K562 (cell line): ENCODE results near the gene PRDM1. TPM values are rescaled to one million over a fixed set of nuclear protein-coding genes. Genes with fewer than 3 reads are reported as not detected.

ENCODE experiments used
- ATAC-seq: fragments of 200-7000 bp; cut with Tn5 transposase; 3 replicates; pipeline ENCODE4 v1.9.1; 2020; ENCODE audit warnings: moderate library complexity
- BruUV-seq: library from RNA; stranded (reverse); fragments of 400-500 nt; replicated peaks from 2 replicates; lab custom pipeline; 2021; lab: Mats Ljungman, UMichigan
- CTCF ChIA-PET: fragments of 300-600 bp; formaldehyde crosslinking; extraction: SDS; loops from one replicate; lab custom pipeline; 2021; ENCODE audit warnings: low intra/inter-chr PET ratio; lab: Yijun Ruan, JAX
- POLR2A ChIA-PET: fragments of 300-600, 350-650 bp; sonication (Branson Sonifier 250); formaldehyde crosslinking; extraction: SDS; loops from one replicate; lab custom pipeline; 2021; ENCODE audit warnings: antibody characterized with exemption, inconsistent platforms; lab: Yijun Ruan, JAX
- DNase-seq, 4 experiments: peaks; one replicate each; pipeline versions ENCODE4 v3.0.0 to v3.0.0-alpha.2; 2011 to 2018; ENCODE audit warnings: low spot score in 3 of 4, mixed read lengths in 3 of 4; ENCODE audit errors: extremely low read depth in 1 of 4
- FAIRE-seq: peaks from 2 replicates; lab custom pipeline; 2011; peaks lifted over from hg19 to GRCh38; lab: Jason Lieb, UNC
- H2AFZ ChIP-seq: 2 replicates; pipeline ENCODE4 v1.6.0; 2011; ENCODE audit warnings: low read depth, low read length, control low read depth, inconsistent platforms
- H3K27ac ChIP-seq: fragments of 200-600 bp; 3 replicates; pipeline ENCODE4 v1.8.0; 2011; ENCODE audit warnings: low read depth, mild to moderate bottlenecking, control low read depth, inconsistent platforms, low read length, moderate library complexity, mixed read lengths; ENCODE audit errors: extremely low read depth
- H3K27me3 ChIP-seq, 2 experiments: fragments of 300-600 bp in 1 of 2; 2 replicates in 1 of 2; 3 replicates in 1 of 2; pipeline versions ENCODE4 v1.6.0 to v1.8.0; 2011; ENCODE audit warnings: inconsistent platforms in 2 of 2, low read length in 2 of 2, mild to moderate bottlenecking in 1 of 2, mixed read lengths in 1 of 2, moderate library complexity in 1 of 2; ENCODE audit not compliant: control insufficient read depth in 2 of 2, insufficient read depth in 2 of 2
- H3K36me3 ChIP-seq: fragments of 300-600 bp; 3 replicates; pipeline ENCODE4 v1.8.0; 2011; ENCODE audit warnings: mild to moderate bottlenecking, low read length, inconsistent platforms; ENCODE audit not compliant: control insufficient read depth, insufficient read depth
- H3K4me1 ChIP-seq, 2 experiments: fragments of 200-600 bp in 1 of 2; replicated peaks in 1 of 2; 2 replicates in 1 of 2; 3 replicates in 1 of 2; pipeline versions ENCODE4 v1.5.1 to v1.8.0; 2011; ENCODE audit warnings: inconsistent platforms in 2 of 2, low read length in 2 of 2, mild to moderate bottlenecking in 1 of 2, mixed read lengths in 1 of 2, moderate library complexity in 1 of 2; ENCODE audit not compliant: control insufficient read depth in 2 of 2, insufficient read depth in 2 of 2
- H3K4me2 ChIP-seq: 2 replicates; pipeline ENCODE4 v1.6.1; 2011; ENCODE audit warnings: low read length, control low read depth, inconsistent platforms, mixed read lengths; ENCODE audit not compliant: insufficient read depth
- H3K4me3 ChIP-seq: fragments of 200-600 bp; sonication (generic), shearing (Covaris generic); 2 replicates; pipeline ENCODE4 v1.5.1; 2016; ENCODE audit warnings: control low read depth, inconsistent platforms
- H3K79me2 ChIP-seq: fragments of 200-600 bp; 3 replicates; pipeline ENCODE4 v1.8.0; 2011; ENCODE audit warnings: low read length, inconsistent platforms; ENCODE audit not compliant: control insufficient read depth, insufficient read depth
- H3K9ac ChIP-seq, 2 experiments: 2 replicates each; pipeline versions ENCODE4 v1.6.0 to v1.6.1; 2011; ENCODE audit warnings: low read depth in 2 of 2, low read length in 2 of 2, control low read depth in 1 of 2, inconsistent platforms in 1 of 2, mild to moderate bottlenecking in 1 of 2, mixed read lengths in 1 of 2; ENCODE audit not compliant: insufficient read depth in 1 of 2
- H3K9me1 ChIP-seq: one replicate; pipeline ENCODE4 v1.6.0; 2011; ENCODE audit warnings: inconsistent platforms, mild to moderate bottlenecking, low read length, moderate library complexity; ENCODE audit not compliant: control insufficient read depth, insufficient read depth
- H3K9me3 ChIP-seq: replicated peaks from 2 replicates; pipeline ENCODE4 v1.5.1; 2011; ENCODE audit warnings: low read depth, low read length, inconsistent platforms; ENCODE audit not compliant: control insufficient read depth, insufficient read depth
- H4K20me1 ChIP-seq: replicated peaks from 2 replicates; pipeline ENCODE4 v1.6.1; 2011; ENCODE audit warnings: low read length, inconsistent platforms, mixed read lengths; ENCODE audit not compliant: control insufficient read depth, insufficient read depth
- HMBOX1 ChIP-seq: sonication (generic); IDR thresholded peaks from 2 replicates; pipeline ENCODE4 v1.6.1; 2016
- SPI1 ChIP-seq: IDR thresholded peaks from 2 replicates; pipeline ENCODE4 v1.6.1; 2011; ENCODE audit warnings: low read depth, low read length, control low read depth, borderline replicate concordance
- ZKSCAN8 ChIP-seq: fragments of 200-800 bp; sonication (Bioruptor generic); IDR thresholded peaks from 2 replicates; pipeline ENCODE4 v1.6.1; 2016; ENCODE audit warnings: missing genetic modification characterization, missing compliant biosample characterization
- WGBS: fragments of 100-300 bp; shearing (Covaris generic); methylation state at CpG from one replicate; pipeline ENCODE4 v1.1.6; 2016; ENCODE audit warnings: low coverage, mixed read lengths; ENCODE audit not compliant: insufficient coverage; ENCODE audit errors: missing lambda C conversion rate; 5-methylcytosine and 5-hydroxymethylcytosine counted together
- in situ Hi-C: fragments of 300-500 bp; cut with MboI; formaldehyde crosslinking; loops from 4 replicates; pipeline ENCODE4 v1.15.0; 2018; ENCODE audit warnings: inconsistent platforms, mixed read lengths
- intact Hi-C: fragments of 100-400 bp; cut with micrococcal nuclease; formaldehyde crosslinking; loops from 2 replicates; pipeline ENCODE4 v1.14.2; 2022
- polyA plus RNA-seq, 8 experiments: library from polyadenylated mRNA; depleted of rRNA in 4 of 8; stranded (reverse) in 5 of 8; unstranded in 3 of 8; fragments of >200 nt; fragmentation: Nextera tagmentation in 2 of 8; fragmentation: Illumina TruSeq in 1 of 8; extraction: Ambion mirVana in 2 of 8; extraction: Trizol in 1 of 8; gene quantifications; 2 replicates each; pipeline versions ENCODE4 v1.2.1 to v1.2.3, GENCODE V29; 2011 to 2014; ENCODE audit warnings: inconsistent platforms in 1 of 8, missing spikeins in 1 of 8
- total RNA-seq, 7 experiments: library from RNA; depleted of rRNA in 6 of 7; stranded (reverse); fragments of >200 nt in 6 of 7; fragmentation: Illumina TruSeq in 2 of 7; extraction: Trizol in 2 of 7; gene quantifications; 2 replicates each; pipeline versions ENCODE4 v1.2.1 to v1.2.3, GENCODE V29; 2011 to 2021; ENCODE audit warnings: low replicate concordance in 1 of 7

Gene PRDM1
- total and polyA plus RNA-seq, 9 of the 15 experiments (the other 6 are each of a cell fraction or from before 2014, with no cell fraction given), result 0.09 to 0.89 (median 0.27) TPM

GRCh38 chr6:106124015-106124414 lies 37.9 kb downstream of the PRDM1 start:
- CTCF ChIA-PET, result no interaction called here
- BruUV-seq, result no TSS peak
- WGBS, result 28% methylated on average over 4 of the region's 4 CpGs

More at GRCh38 chr6:106124015-106124414, 37.9 kb downstream of the PRDM1 start:
- H4K20me1 ChIP-seq, result no peaks in the 10 kb centered on the region
- no peak overlapping the region for H3K27ac ChIP-seq
- POLR2A ChIA-PET, result interaction anchor here (0.7 kb wide), 1 partner anchor 12 kb away, joined by 3 read pairs; no protein-coding TSS in a partner anchor
- no peak overlapping the region for H3K4me3 ChIP-seq
- DNase-seq (no peak), FAIRE-seq (no peak), ATAC-seq (no peak)
- intact Hi-C loops (no loop called here), in situ Hi-C loops (no loop called here)
- H3K4me1 ChIP-seq, result peaks cover 16 to 26% of the 10 kb centered on the region in 2 experiments; a peak in 4 of 5 replicates
- no peaks in the 10 kb centered on the region for H3K9me3 ChIP-seq
- H3K79me2 ChIP-seq, result no peaks in the 10 kb centered on the region
- H2AFZ ChIP-seq, result 0 out of 2 replicates have a peak overlapping the region, but pooled peaks have one; percentile 11
- H3K9ac ChIP-seq, result no peak overlapping the region
- no peaks in the 10 kb centered on the region for H3K9me1 ChIP-seq
- no peak overlapping the region for H3K4me2 ChIP-seq
- H3K36me3 ChIP-seq, result no peaks in the 10 kb centered on the region
- TF ChIP-seq SPI1 (peak; percentile 54; the same call in 1 of the 2 replicates), HMBOX1 (no peak), ZKSCAN8 (no peak)
- no peaks in the 10 kb centered on the region for H3K27me3 ChIP-seq
